ENCODE data around the gene FAM20A.

The FAM20A gene

DNA sequence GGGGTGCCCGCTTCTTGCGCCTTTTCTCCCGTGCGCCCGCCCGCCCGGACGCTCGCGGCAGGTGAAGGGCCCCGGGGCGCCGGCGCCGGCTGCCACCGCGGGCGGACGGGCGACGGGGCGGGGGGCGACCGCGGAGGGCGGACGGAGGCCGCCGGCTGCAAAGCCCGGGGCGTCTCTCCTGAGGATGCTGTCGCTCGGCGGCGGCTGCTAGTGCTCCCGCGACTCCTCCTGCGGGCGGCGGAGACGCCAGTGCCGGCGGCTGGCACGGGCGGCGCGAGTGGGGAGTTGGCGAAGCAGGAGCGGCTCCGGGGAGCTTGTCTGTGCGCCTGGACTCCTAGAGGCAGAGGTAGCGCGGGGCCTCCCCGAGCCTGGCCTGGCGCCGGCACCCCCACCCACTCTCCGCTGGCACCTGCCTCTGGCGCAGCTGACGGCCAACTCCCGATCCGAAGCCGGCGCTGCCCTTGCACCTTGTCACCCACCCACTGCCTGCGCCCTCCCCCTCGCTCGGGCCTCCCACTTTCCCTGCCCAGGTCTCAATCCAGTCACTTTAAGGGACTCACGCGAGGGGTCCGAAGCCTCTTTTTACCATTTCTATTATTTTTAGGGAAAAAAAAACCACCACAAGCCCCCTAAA is at the start of gene FAM20A:
TSS of gene FAM20A (minus strand) at position 437 of the 634 bp plus-strand sequence. CDS start 701 bp downstream, outside the sequence.
- DNase-seq (ENCODE audit: low spot score): no peak

DNA sequence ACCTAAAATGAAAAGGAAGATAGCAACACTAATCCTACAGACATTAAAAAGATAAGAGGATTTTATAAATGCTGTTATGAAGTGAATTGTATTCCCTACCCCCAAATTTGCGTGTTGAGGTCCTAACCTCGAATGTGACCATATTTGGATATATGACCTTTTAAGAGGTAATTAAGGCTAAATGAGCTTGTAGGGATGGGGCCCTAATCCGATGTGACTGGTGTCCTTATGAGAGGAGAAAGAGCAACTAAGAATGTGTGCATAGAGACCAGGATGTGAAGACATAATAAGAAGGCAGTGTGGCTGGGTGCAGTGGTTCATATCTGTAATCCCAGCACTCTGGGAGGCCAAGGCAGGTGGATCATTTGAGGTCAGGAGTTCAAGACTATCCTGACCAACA is 48.2 kb upstream of the FAM20A start:
- no peak for DNase-seq (ENCODE audit: low spot score)

DNA sequence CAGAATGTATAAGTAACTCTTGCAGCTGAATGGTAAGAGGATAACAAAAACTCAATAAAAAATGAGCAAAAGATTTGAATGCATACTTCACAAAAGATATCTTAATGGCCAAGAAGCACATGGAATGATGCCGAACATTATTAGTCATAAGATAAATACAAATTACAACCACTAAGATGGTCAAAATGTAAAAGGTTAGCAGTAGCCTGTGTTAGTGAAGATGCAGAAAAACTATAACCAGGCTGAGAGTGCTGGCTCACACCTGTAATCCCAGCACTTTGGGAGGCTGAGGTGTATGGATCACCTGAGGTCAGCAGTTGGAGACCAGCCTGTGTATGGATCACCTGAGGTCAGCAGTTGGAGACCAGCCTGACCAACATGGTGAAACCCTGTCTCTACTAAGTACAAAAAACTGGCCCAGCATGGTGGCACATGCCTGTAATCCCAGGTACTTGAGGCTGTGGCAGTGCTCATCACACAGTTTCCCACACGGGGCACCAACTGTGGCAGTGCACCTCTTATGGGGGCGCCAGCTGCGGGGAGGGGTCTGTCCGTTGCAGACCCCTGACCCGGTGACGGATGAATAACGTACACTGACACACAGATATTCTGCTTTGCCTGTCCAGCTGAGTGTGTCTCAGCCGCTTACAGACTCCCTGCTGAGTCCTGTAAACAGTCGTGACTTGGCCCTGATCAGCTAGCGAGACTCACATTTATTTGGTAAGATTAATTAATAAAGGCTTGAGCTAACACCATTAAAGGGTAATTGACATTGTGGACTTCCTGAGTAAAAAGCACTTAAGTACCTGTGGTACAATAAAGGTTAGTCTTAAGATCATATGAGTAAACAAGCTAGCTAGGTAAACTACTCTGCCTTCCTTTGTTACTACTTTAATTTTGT is 45.7 kb upstream of the FAM20A start:
- DNase-seq (ENCODE audit: low spot score): no peak

DNA sequence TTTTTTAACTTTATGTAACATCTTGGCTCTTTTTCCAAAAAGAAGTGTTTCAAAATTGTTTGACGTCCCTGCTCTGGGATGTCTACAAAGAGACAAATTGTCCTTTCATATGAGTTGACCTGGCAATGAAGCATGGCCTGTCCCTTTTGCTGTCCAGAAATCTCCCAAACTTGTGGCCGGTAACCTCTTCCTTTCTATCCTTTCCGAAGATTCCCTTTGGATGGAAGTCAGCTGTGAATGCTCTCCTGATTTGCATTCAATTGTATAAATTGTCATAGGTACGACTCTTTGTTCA is 40.9 kb upstream of the FAM20A start:
- DNase-seq (ENCODE audit: low spot score): no peak

DNA sequence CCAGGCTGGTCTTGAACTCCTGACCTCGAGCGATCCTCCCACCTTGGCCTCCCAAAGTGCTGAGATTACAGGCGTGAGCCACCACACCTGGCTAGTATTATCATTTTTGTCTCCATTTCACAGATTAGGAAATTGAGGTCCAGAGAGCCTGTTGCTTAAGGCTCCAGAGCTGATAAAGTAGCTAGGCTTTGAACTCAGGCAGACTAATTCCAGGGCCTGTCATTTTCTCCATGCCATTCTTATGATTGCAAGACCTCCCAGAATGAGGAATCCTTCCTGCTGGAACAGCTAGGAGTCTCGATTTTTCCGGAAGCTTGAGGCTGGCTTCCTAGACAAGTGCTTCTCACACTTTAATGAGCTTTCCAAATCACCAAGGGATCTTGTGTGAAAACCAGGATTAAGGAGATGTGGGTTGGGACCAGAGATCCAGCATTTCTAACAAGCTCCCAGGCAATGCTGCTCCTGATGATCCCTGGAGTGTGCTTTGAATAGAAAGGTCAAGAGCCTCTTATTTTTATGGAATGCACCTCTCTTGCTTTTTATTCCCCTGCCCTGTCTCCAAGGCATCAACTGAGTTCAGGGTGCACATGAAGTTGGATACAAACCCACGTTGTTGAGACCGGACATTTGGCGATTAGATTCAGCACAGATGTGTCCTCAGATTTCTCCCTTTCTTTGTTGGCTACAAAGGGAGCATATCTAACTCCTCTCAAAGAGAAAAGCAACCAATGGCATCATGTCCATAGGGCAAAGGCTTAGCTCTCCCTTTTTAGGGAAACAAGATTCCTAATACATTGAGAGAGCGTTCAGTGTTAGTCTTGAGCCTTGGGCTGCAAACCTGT is 40.3 kb upstream of the FAM20A start:
- no peak for DNase-seq (ENCODE audit: low spot score)

DNA sequence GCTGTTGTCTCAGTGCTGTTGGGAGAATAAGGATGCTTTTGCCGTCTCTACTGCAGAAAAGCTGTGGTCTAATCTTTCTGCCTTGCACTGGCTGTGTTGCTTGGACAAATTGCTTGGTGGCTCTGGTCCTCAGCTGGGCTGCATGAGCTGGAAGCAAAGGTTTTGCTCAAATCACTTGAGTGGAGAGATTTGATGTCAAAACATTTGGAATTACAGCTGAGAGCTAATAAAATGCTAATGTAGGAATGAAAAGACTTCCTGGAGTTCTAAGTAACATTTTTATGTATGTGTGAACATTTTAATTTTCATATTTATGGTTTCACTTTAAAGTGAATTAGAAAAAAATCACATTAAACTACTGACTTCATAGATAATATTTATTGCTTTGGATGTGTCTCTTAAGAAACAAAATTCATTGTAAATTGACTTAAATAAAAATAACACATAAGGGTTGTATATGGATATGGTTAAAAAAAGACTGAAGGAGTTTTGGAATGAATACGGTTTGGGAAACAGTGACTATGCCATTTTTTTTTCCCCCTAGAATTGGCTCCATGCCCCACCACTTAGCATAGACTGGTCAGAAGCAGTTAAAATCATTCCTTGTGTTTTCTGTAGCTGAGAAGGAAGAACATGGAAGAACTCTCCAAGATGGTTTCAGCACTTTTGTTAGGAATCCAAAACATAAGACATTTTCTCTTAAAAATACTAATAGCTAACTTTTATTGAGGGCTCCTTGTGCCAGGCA is 39.2 kb upstream of the FAM20A start:
- no peak for DNase-seq (ENCODE audit: low spot score)

DNA sequence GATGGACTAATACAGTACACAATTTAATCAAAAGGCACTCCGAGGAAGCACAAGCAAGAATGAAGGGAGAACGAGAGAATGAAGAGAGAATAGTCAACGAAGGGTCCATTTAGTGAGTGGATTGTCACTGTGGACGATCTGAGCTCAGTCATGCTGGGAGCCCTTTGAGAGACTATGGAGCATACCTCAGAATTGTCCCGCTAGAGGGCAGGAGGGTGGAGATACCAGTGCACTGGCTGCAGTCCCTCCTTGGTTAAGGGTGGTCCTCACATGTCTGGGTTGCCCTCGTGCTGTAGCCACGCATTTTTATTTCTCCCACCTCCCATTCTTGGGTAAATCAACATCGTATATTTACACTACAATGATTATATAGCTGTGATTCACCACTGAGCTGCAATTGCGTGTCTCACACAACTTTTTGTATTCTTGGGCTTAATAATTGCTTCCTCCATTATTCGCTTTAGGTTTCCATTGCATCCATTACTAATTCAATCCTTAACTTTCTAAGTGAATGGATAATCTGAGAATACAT is 33.2 kb upstream of the FAM20A start:
- no peak for DNase-seq (ENCODE audit: low spot score)

DNA sequence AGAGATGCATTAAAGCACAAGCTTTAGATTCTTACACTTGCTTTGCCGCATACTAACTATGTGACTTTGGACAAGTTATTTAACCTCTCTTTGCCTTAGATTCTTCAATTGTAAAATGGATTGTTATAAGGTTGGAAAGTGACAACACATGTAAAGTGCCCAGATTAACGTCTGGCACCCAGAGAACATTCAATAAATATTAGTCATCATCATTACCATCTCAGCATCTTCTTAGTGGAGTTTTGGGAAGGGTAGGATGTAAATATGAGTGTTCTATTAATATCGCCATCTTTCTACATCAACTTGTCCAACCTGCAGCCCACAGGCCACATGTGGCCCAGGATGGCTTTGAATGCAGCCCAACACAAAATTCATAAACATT is 27.4 kb upstream of the FAM20A start:
- no peak for DNase-seq (ENCODE audit: low spot score)

DNA sequence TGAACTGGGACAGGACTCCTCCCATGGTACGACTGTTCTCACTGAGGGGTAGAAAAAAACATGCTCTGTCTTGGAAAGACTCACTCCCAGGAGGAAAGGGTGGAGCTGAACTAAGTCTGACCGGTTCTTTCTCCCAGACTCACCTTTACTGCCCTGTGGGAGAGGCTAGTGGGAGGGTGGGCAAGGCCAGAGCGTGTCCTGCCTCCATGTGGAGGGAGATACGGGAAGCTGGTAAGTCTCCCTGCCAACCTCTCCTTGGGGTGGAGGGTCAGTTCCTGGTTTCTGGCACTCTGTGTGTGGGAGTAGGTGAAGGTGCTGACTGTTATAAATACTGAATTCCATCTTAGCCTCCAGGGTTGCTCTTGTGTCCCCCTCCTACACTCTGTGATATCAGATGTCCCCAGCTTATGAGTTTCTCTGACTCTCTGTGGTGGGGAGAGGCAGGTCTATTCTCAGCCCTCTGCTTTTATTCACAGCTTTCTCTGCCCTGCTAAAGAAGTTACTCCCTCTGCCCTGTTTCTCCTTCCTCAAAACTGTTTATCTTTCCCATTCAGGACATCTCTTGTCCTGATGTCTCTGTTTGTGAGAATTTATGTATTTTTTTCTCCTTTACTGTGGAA is 26.9 kb upstream of the FAM20A start:
- DNase-seq (ENCODE audit: low spot score): no peak

DNA sequence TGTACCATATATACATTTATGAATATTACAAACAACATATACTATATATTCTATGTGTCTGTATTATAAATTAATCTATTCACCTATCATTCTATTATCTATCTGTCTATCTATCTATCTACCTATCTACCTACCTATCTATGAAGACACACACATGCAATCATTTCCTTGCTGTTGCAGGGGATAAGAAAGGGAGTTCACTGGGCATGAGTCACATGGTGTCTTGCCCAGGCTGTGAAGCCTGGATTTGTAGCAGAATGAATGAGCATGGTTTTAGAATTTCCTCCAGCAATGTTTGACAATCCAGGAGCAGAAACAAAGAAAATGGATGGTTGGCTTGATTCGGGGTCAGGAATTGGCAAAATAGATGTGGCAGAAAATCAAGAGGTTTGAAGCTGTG is 23.2 kb upstream of the FAM20A start:
- no peak for DNase-seq (ENCODE audit: low spot score)

DNA sequence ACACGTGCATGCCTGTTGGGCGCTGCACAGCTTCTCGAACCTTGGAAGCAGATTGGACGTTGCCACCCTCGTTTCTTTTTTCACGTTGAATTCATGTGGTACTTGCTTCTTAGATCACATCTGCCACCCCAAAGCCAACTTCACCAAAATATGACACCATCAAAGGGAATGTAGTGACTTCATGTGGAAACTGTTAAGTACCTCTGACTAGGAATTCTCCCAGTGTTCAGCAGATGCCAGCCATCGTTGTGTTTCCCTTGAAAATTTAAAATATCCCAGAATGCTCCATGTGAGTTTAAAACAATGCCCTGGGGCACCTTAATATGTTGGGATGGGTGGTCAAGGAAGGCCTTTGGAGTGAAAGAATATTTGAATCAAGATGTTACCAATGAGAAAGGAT is 22.6 kb upstream of the FAM20A start:
- no peak for DNase-seq (ENCODE audit: low spot score)

DNA sequence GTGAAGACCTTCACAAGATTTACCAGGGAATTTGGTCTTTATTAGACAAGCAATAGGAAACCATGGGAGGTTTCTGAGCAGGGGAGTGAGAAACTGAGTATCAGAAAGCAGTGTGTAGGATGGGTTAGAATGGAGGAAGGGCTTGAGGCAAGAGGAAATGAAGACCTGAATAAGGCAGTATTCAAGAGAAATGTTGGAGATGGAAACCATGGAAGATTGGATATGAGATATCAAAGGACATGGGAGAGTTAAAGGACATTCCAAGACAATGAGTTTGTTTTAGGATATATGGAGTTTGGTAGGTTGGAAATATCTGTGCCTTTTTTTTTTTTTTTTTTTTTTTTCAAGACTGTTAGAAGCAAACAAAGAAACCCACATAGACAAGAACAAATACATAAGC is 21.3 kb upstream of the FAM20A start:
- DNase-seq (ENCODE audit: low spot score): no peak

DNA sequence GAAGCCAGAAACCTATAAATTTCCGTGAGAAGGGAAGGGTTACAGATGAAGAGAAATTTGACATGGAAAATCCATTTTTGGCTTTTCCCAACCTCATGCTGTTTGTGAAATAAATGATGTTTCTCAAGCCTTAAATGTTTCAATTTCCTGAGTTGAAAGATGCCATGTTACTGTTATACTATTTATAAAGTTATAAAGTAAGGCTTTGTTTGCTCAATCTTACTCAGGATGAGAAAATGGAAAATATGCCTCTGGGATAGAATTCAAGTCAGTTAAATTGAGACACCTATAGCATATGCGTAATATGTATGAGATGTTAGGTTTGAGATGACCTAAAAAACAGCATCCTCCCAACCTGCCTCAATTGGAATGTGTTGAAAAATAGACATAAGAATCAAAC is 19.9 kb upstream of the FAM20A start:
- DNase-seq (ENCODE audit: low spot score): no peak

DNA sequence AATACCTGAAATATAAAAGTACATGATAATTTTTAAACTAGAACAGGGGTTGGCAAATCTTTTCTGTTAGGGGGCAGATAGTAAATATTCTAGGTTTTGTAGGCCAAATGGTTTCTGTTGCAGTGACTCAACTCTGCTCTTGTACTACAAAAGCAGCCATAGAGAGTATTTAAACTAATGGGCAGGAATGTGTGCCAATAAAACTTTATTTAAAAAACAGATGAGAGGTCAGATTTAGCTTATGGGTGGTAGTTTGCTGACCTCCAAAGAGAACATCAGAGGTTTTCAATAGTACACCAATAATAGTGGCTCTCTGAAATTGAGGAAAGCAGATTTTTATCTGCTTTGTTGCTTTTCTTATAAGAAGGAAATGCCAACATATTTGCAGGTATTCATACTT is 15.2 kb upstream of the FAM20A start:
- no peak for DNase-seq (ENCODE audit: low spot score)

DNA sequence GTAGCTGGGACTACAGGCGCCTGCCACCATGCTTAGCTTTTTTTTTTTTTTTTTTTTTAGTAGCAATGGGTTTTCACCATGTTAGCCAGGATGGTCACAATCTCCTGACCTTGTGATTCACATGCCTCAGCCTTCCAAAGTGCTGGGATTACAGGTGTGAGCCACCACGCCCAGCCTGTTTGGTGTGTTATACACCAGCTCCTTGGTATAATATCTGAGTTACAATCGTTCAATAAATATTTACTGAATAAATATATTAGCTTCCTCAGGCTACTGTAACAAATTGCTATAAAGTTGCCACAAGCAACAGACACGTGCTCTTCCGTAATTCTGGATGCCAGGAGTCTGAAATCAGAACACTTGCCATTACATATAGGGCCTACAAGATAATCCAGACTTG is 13.6 kb upstream of the FAM20A start:
- DNase-seq (ENCODE audit: low spot score): no peak

DNA sequence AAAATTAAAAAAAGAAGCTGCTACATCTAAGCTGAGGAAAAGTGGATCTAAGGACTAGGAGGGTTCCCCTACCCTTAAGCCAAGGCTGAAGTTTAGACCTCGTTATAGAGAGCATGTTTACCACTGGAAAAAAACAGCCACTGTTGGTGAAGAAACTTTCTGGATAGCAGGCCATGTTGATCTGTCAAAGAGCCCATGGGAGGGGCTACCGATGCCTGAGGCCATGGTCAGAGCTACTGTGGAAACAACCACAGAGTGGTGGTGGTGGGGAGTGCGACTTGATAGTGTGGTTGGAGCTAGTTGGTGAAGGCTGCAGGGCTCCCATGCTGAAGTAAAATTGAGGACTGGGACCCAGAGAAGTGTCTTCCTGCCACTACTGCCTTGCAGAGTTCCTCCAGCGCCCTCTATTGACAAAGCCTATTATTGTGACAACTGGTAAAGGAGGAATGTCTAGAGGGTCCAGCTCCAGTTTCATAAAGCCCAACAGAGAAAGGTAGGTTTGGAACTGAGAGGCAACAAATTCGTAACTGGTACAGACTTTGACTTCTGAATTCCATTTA is 12.7 kb upstream of the FAM20A start:
- peak; percentile 23 for DNase-seq (ENCODE audit: low spot score)

DNA sequence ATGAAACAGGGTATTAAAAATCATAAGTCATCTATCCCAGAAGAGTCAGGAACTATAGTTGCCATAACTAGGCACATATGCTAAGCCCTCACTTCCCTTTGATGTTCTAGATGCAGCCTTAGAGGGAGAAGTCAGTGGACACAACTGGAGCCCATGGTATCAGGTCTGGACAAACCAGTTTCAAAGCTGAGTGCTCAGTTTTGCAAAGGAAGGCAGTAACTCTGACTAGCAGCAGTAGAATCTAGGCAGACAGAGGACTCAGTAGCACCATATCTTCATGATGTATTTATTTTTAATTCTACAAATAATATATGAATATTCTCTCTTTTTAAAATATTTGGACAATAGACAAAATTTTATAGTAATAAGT is 11.7 kb upstream of the FAM20A start:
- no peak for DNase-seq (ENCODE audit: low spot score)

DNA sequence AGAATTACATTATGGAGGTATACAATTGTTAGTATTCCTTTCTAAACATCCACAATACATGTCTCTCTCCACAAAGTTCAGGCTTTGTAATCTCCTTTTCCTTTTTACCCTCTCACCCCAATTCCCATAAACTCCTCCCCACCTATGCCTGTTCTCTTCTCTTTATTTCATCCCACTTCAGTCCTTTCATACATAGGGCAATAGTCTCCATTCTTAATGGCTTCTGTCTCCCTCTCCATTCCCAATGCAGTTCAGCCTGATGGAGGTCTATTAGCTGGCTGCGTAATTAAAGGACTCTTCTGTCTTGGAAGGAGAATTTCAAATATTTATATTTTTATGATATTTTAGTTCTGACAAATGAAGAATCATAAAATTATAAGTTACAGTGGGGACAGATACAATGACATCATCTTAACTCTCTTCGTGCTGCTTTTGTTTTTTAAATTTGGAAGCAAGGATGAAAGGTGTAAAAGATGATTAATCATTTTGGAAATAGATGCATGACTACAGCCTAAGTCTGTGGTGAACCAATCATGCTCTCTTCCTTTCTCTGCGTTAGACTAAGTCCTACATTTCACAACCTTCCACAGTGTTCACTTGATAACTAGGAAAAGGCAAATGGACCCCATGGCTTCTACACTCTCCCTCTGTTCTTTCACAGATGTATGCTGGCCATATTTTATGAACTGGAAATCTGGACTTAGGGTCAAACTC is 11.2 kb upstream of the FAM20A start:
- no peak for DNase-seq (ENCODE audit: low spot score)

DNA sequence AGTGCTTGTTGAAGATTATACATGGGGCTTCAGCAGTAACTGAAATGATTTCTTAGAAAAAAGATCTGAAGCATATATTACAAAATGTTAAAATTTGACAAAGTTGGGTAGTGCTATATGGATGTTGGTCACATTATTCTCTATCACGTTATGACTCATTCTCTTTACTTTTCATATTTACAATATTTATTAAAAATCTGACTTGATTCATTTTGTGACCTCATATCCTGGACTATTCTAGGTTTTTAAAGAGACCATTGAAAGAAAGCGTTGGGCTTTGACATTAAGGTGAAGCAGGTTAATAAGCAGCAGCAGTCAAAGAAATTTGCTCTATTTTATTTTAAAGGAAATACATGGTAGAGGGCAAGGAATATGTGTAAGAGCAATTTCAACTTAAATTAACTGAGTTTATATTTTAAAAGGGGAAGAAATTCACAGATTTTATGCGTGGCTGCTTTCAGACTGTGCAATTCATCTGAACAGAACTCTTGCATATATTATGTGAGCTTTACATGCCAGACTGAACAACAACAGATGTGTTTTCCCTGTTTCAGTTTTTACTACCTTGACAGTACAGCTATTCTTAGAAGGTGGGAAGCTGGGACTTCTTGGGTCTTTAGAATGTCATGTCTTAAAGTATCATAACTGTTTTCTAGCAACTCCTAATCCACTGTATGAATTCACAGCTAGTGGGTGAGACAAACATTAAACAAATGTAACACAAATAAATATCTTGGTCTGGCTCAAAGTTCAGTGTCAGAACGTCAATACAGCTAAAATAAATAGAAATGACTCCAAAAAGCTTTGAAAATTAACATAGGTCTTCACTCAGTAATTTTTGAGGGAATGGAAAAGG is 10.4 kb upstream of the FAM20A start:
- no peak for DNase-seq (ENCODE audit: low spot score)

DNA sequence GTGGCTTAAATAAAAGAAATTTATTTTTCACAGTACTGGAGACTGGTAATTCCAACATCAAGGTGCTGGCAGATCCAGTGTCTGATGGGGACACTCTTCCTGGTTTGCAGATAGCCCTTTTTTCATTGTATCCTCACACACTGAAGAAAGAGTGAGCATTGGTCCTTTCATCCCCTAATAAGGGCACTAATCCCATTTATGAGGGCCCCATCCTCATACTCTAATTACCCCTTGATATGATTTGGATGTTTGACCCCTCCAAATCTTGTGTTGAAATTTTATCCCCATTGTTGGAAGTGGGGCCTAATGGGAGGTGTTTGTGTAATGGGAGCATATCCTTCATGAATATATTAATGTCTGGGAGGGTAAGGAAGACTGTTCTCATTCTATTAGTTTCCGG is 9.4 kb upstream of the FAM20A start:
- no peak for DNase-seq (ENCODE audit: low spot score)
